ENCODE measurements around the gene MEX3C. TPM values are rescaled to one million over a fixed set of nuclear protein-coding genes. Genes with fewer than 3 reads are reported as not detected.

MEX3C gene
- total RNA-seq, 1 experiment from 2014 or later: 36.5 TPM

Other genes with a start within 250 kb of the MEX3C start
- gene ELAC1, start 229.6 kb downstream of the MEX3C start, total RNA-seq (2014; rRNA removed; shearing (Covaris generic)): 5.1 and 5.4 TPM in 2 replicates
- gene SMAD4, start 167.5 kb downstream of the MEX3C start, total RNA-seq (2014; rRNA removed; shearing (Covaris generic)): 45.8 and 57.2 TPM in 2 replicates